ENCODE measurements around the gene VTI1A.

VTI1A gene

GRCh38 chr10:112801004-112801403, 354.0 kb downstream of the VTI1A start:
- in situ Hi-C loops (cut with MboI; ENCODE audit: low pct_unique_long_range_greater_than_20kb, low sequenced_read_pairs, unreplicated experiment), result no loop called here
- DNase-seq (ENCODE audit: low spot score), result no peak
- no peak for TF ChIP-seq CTCF (IDR thresholded peaks at IDR 0.05; ENCODE audit: extremely low read depth, insufficient read depth, missing control alignments)

DNA sequence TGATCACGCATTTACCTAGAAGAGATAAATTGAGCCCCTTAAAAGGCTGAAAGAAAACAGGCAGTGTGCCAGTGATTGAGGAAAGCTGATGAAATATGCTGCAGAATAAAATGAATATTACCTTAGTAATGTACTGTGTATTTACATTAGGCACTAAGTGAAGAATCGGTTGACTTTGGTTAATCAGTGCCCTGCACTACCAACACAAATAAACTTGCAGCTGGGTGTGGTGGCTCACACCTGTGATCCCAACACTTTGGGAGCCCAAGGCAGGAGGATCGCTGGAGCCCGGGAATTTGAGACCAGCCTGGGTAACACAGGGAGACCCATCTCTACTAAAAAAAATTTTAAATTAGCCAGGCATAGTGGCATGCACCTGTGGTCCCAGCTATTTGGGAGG, 354.7 kb downstream of the VTI1A start:
- in situ Hi-C loops (cut with MboI; ENCODE audit: low pct_unique_long_range_greater_than_20kb, low sequenced_read_pairs, unreplicated experiment), result no loop called here
- no peak for TF ChIP-seq CTCF (IDR thresholded peaks at IDR 0.05; ENCODE audit: extremely low read depth, insufficient read depth, missing control alignments)
- DNase-seq (ENCODE audit: low spot score), result no peak

- DNase-seq (ENCODE audit: low spot score), result no peak
- in situ Hi-C loops (cut with MboI; ENCODE audit: low pct_unique_long_range_greater_than_20kb, low sequenced_read_pairs, unreplicated experiment), result no loop called here
- TF ChIP-seq CTCF (IDR thresholded peaks at IDR 0.05; ENCODE audit: extremely low read depth, insufficient read depth, missing control alignments), result no peak
Observed at GRCh38 chr10:112802411-112803022, 355.5 kb downstream of the VTI1A start.

GRCh38 chr10:112803961-112804401, 357.0 kb downstream of the VTI1A start:
- TF ChIP-seq CTCF (IDR thresholded peaks at IDR 0.05; ENCODE audit: extremely low read depth, insufficient read depth, missing control alignments), result no peak
- in situ Hi-C loops (cut with MboI; ENCODE audit: low pct_unique_long_range_greater_than_20kb, low sequenced_read_pairs, unreplicated experiment), result no loop called here
- no peak for DNase-seq (ENCODE audit: low spot score)

DNA sequence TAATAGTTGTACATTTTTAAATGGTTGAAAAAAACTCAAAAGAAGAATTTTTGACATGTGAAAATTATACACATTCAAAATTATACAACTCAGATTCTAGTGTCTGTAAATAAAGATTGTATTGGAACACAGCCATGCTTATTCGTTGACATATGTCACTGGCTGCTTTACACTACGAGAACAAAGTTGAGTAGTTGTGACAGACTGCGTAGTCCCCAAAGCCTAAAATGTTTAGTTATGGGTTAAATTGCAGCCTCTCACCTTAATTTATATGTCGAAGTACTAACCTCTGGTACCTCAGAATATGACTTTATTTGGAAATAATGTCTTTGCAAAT, 358.2 kb downstream of the VTI1A start:
- no peak for DNase-seq (ENCODE audit: low spot score)
- in situ Hi-C loops (cut with MboI; ENCODE audit: low pct_unique_long_range_greater_than_20kb, low sequenced_read_pairs, unreplicated experiment), result no loop called here
- TF ChIP-seq CTCF (IDR thresholded peaks at IDR 0.05; ENCODE audit: extremely low read depth, insufficient read depth, missing control alignments), result no peak

- in situ Hi-C loops (cut with MboI; ENCODE audit: low pct_unique_long_range_greater_than_20kb, low sequenced_read_pairs, unreplicated experiment), result no loop called here
- TF ChIP-seq CTCF (IDR thresholded peaks at IDR 0.05; ENCODE audit: extremely low read depth, insufficient read depth, missing control alignments), result no peak
- DNase-seq (ENCODE audit: low spot score), result no peak
Observed at GRCh38 chr10:112805701-112806100, 358.7 kb downstream of the VTI1A start.

GRCh38 chr10:112807013-112807412, 360.0 kb downstream of the VTI1A start:
- TF ChIP-seq CTCF (IDR thresholded peaks at IDR 0.05; ENCODE audit: extremely low read depth, insufficient read depth, missing control alignments), result no peak
- in situ Hi-C loops (cut with MboI; ENCODE audit: low pct_unique_long_range_greater_than_20kb, low sequenced_read_pairs, unreplicated experiment), result no loop called here
- no peak for DNase-seq (ENCODE audit: low spot score)
